ENCODE data around the gene GNB1. TPM values are rescaled to one million over a fixed set of nuclear protein-coding genes. Genes with fewer than 3 reads are reported as not detected.

The GNB1 gene
- total and polyA plus RNA-seq, 3 donors from 2014 or later: 223 to 256 (median 240) TPM

DNA sequence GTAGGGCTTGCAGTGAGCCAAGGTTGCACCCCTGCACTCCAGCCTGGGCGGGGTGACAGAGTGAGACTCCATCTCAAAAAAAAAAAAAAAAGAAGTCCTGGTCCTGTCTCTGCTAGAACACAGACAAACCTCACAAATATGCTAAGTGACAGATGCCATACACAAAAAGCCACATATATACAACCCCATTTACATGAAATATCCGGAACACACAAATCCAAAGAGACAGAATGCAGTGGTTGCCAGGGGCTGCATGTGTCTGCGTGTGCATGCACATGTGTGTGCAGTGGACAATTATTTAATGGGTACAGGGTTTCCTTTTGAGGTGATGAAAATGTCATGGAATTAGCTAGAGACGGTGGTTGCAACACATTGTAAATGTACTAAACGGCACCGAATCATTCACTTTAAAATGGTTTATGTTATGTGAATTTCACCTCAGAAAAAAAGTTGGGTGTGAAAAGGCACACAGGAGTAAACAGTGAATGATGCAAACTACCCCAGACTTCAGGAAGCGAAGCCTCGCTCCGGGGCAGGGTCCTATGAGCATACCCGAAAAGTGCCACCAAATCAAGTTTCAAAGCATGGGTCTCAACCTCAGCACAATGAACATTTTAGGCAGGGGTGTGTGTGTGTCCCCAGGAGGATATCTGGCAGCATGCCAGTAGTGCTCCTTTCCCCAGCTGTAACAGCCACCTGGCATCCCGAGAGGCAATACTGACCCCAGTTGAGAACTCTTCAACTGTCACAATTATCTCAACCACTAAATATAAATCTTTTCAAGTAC, 48.3 kb downstream of the GNB1 start:
- Histone ChIP-seq H3K27me3 (no peaks in the 10 kb centered on the region), H3K9me3 (no peaks in the 10 kb centered on the region), H3K4me3 (no peak overlapping the region), H3K4me1 (peaks cover 30% of the 10 kb centered on the region), H3K27ac (no peak overlapping the region), H3K36me3 (ENCODE audit: low read depth, missing control alignments) (no peaks in the 10 kb centered on the region)
- TF ChIP-seq CTCF (IDR thresholded peaks at IDR 0.05): no peak
- TF ChIP-seq POLR2A (IDR thresholded peaks at IDR 0.05): no peak
- WGBS, 2 donors: 74 to 77% methylated on average over 11 of the region's 11 CpGs
- intact Hi-C loops (cut with DNase I; ENCODE audit: low total_unique reads): no loop called here
- DNase-seq: no peak

DNA sequence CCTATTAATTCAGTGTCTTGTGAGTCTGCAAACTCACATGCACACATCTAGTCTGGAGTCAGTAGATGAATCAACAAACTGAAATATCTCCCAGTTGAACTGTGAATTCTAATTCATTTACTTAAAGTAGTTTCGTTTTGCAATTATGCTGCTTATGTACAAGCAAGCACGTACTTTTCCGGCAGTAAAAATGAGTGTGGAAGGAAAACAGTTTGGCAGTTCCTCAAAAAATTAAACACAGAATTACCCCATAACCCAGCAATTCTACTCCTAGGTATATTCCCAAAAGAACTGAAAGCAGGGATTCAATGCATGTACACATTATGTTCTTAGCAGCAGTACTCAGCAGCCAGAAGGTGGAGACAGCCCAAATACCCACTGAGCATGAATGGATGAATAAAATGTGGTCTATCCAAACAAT, 49.3 kb downstream of the GNB1 start:
- no peak for TF ChIP-seq CTCF (IDR thresholded peaks at IDR 0.05)
- no peak for TF ChIP-seq POLR2A (IDR thresholded peaks at IDR 0.05)
- H3K4me1 ChIP-seq: peaks cover 20% of the 10 kb centered on the region

DNA sequence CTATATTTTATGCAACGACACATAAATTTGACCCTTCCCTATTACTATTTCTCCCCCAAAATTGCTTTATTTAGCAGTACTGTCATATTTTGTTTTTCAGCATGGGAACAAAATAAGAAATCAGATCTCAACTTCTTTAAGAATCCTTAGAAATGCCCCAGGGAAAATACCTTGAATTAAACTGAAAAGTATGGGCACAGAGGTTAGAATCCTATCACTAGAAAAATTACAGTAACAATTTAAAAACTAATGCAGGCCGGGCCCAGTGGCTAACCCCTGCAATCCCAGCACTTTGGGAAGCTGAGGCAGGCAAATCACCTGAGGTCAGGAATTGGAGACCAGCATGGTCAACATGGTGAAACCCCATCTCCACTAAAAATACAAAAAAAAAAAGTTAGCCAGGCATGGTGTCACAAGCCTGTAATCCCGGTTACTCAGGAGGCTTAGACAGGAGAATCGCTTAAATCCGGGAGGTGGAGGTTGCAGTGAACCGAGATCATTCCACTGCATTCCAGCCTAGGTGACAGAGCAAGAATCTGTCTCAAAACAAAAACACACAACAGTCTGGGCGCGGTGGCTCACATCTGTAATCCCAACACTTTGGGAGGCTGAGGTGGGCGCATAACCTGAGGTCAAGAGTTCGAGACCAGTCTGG, 51.4 kb downstream of the GNB1 start:
- peaks cover 12% of the 10 kb centered on the region for H3K4me1 ChIP-seq
- no peaks in the 10 kb centered on the region for H3K9me3 ChIP-seq
- H3K4me3 ChIP-seq: no peak overlapping the region
- intact Hi-C loops (cut with DNase I; ENCODE audit: low total_unique reads): no loop called here
- TF ChIP-seq CTCF (IDR thresholded peaks at IDR 0.05) (no peak), POLR2A (IDR thresholded peaks at IDR 0.05) (no peak)
- WGBS, 2 donors: 77 to 81% methylated on average over 10 of the region's 10 CpGs
- H3K27ac ChIP-seq: no peak overlapping the region
- H3K27me3 ChIP-seq: no peaks in the 10 kb centered on the region
- no peak for DNase-seq
- no peaks in the 10 kb centered on the region for H3K36me3 ChIP-seq (ENCODE audit: low read depth, missing control alignments)

More for the DNA sequence above, 49.3 kb downstream of the GNB1 start:
- 36 to 39% methylated on average over 3 of the region's 3 CpGs for WGBS, 2 donors
- DNase-seq: no peak
- Histone ChIP-seq H3K27me3 (no peaks in the 10 kb centered on the region), H3K36me3 (ENCODE audit: low read depth, missing control alignments) (no peaks in the 10 kb centered on the region), H3K9me3 (no peaks in the 10 kb centered on the region), H3K4me3 (no peak overlapping the region), H3K27ac (no peak overlapping the region)
- intact Hi-C loops (cut with DNase I; ENCODE audit: low total_unique reads): no loop called here

DNA sequence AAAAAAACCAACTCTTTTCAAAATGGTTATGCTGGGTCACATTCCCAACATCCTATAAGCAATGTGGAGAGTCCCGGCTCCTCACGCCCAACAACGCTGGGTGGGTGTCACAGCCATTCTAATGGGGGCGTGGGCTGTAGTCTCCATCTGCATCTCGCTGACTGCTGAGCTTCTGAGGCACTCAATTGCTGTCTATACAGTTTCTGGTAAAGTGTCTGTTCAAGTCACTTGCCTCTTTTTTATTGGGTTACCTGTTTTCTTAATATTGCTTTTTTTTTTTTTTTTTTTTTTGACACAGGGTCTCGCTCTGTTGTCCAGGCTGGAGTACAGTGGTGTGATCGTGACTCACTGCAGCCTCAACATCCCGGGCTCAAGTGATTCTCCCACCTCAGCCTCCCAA, 54.8 kb downstream of the GNB1 start:
- TF ChIP-seq CTCF (IDR thresholded peaks at IDR 0.05): no peak
- Histone ChIP-seq H3K36me3 (ENCODE audit: low read depth, missing control alignments) (no peaks in the 10 kb centered on the region), H3K9me3 (no peaks in the 10 kb centered on the region), H3K27ac (no peak overlapping the region), H3K4me3 (no peak overlapping the region), H3K4me1 (peaks cover 16% of the 10 kb centered on the region), H3K27me3 (no peaks in the 10 kb centered on the region)
- WGBS, 2 donors: 95 to 97% methylated on average over 8 of the region's 8 CpGs
- no peak for DNase-seq
- intact Hi-C loops (cut with DNase I; ENCODE audit: low total_unique reads): no loop called here

Measured in testis (tissue), 3 donors.